Sigmoid colon (tissue), 3 donors: Measurements from ENCODE around the gene PLK2.

Experiments
- POLR2A ChIP-seq, 2 donors: fragments of 450-650 bp; IDR thresholded peaks; one replicate each; pipeline ENCODE4 v1.6.1; 2016; ENCODE audit warnings: antibody characterized with exemption in 2 of 2, mild to moderate bottlenecking in 2 of 2, moderate library complexity in 2 of 2
- TF ChIP-seq, protein P1 (sequence below), 4 experiments: fragments of 450-650 bp in 3 of 4; fragments of 200-600 bp in 1 of 4; IDR thresholded peaks; one replicate each; pipeline ENCODE4 v1.5.1; 2016 to 2019; ENCODE audit warnings: antibody characterized with exemption in 4 of 4, mild to moderate bottlenecking in 3 of 4, moderate library complexity in 2 of 4

GRCh38 chr5:58460732-58461286 lies 923 bp upstream of the PLK2 start:
- no peak for TF ChIP-seq POLR2A (IDR thresholded peaks at IDR 0.05)
- TF ChIP-seq, protein P1, sequence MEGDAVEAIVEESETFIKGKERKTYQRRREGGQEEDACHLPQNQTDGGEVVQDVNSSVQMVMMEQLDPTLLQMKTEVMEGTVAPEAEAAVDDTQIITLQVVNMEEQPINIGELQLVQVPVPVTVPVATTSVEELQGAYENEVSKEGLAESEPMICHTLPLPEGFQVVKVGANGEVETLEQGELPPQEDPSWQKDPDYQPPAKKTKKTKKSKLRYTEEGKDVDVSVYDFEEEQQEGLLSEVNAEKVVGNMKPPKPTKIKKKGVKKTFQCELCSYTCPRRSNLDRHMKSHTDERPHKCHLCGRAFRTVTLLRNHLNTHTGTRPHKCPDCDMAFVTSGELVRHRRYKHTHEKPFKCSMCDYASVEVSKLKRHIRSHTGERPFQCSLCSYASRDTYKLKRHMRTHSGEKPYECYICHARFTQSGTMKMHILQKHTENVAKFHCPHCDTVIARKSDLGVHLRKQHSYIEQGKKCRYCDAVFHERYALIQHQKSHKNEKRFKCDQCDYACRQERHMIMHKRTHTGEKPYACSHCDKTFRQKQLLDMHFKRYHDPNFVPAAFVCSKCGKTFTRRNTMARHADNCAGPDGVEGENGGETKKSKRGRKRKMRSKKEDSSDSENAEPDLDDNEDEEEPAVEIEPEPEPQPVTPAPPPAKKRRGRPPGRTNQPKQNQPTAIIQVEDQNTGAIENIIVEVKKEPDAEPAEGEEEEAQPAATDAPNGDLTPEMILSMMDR (IDR thresholded peaks at IDR 0.05), result peak; percentile 55 to 79 (median 70)
